H1 (cell line): Measurements from ENCODE around the gene ADAMTS17.

ENCODE experiments used
- CBX8 ChIP-seq: fragments of 300-800, 300-1000 bp; sonication (generic); IDR thresholded peaks from 2 replicates; pipeline ENCODE4 v1.7.1; 2016; ENCODE audit warnings: low read depth, low read length, borderline replicate concordance
- CHD7 ChIP-seq: fragments of 300-600 bp; sonication (generic); IDR thresholded peaks from 2 replicates; pipeline ENCODE4 v1.7.1; 2012; ENCODE audit warnings: low read length, moderate library complexity, mild to moderate bottlenecking, inconsistent platforms; ENCODE audit not compliant: insufficient replicate concordance
- CTCF ChIP-seq, 3 experiments: IDR thresholded peaks; 1 replicate in 2 of 3; 2 replicates in 1 of 3; pipeline versions ENCODE4 v1.5.1 to v1.6.1; 2011; ENCODE audit warnings: low read length in 3 of 3, mild to moderate bottlenecking in 3 of 3, inconsistent platforms in 2 of 3, low read depth in 1 of 3, moderate library complexity in 1 of 3; ENCODE audit not compliant: insufficient read depth in 1 of 3; ENCODE audit errors: control extremely low read depth in 1 of 3
- POLR2A ChIP-seq, 2 experiments: IDR thresholded peaks; 1 replicate in 1 of 2; 2 replicates in 1 of 2; pipeline ENCODE4 v1.6.1; 2011; ENCODE audit warnings: low read depth in 2 of 2, low read length in 2 of 2, mild to moderate bottlenecking in 2 of 2; ENCODE audit errors: control extremely low read depth in 1 of 2
- RNF2 ChIP-seq: fragments of 200-900, 300-1000 bp; sonication (generic); IDR thresholded peaks from 2 replicates; pipeline ENCODE4 v1.7.1; 2016; ENCODE audit warnings: borderline replicate concordance, low read depth, mild to moderate bottlenecking, antibody characterized with exemption, low read length; ENCODE audit not compliant: poor library complexity, severe bottlenecking; ENCODE audit errors: missing control alignments
- SUZ12 ChIP-seq: fragments of 200-600 bp; sonication (generic); IDR thresholded peaks from 2 replicates; pipeline ENCODE4 v1.6.1; 2012; ENCODE audit warnings: mild to moderate bottlenecking, inconsistent platforms, low read length, moderate library complexity, mixed read lengths
- ZNF274 ChIP-seq: IDR thresholded peaks from 2 replicates; pipeline ENCODE4 v1.7.0; 2012; ENCODE audit warnings: low read length, borderline replicate concordance; ENCODE audit errors: extremely low read depth

- TF ChIP-seq CTCF (IDR thresholded peaks at IDR 0.05; ENCODE audit: control extremely low read depth in 1 of 3, insufficient read depth in 1 of 3, low read depth in 1 of 3, low read length in 3 of 3) (no peak), RNF2 (no peak), ZNF274 (no peak), SUZ12 (no peak), POLR2A (IDR thresholded peaks at IDR 0.05; ENCODE audit: control extremely low read depth in 1 of 2, low read depth in 2 of 2, low read length in 2 of 2) (no peak), CHD7 (no peak), CBX8 (no peak)
Observed at GRCh38 chr15:100263721-100264455, 77.9 kb downstream of the ADAMTS17 start.
